GM12801 (cell line): ENCODE results near the gene RPL7A.

Experiments used
- TF ChIP-seq, protein P1 (sequence below): IDR thresholded peaks from one replicate; pipeline ENCODE4 v1.5.1; 2011; ENCODE audit warnings: control low read depth; ENCODE audit not compliant: insufficient read length; ENCODE audit errors: extremely low read depth

Gene RPL7A

DNA sequence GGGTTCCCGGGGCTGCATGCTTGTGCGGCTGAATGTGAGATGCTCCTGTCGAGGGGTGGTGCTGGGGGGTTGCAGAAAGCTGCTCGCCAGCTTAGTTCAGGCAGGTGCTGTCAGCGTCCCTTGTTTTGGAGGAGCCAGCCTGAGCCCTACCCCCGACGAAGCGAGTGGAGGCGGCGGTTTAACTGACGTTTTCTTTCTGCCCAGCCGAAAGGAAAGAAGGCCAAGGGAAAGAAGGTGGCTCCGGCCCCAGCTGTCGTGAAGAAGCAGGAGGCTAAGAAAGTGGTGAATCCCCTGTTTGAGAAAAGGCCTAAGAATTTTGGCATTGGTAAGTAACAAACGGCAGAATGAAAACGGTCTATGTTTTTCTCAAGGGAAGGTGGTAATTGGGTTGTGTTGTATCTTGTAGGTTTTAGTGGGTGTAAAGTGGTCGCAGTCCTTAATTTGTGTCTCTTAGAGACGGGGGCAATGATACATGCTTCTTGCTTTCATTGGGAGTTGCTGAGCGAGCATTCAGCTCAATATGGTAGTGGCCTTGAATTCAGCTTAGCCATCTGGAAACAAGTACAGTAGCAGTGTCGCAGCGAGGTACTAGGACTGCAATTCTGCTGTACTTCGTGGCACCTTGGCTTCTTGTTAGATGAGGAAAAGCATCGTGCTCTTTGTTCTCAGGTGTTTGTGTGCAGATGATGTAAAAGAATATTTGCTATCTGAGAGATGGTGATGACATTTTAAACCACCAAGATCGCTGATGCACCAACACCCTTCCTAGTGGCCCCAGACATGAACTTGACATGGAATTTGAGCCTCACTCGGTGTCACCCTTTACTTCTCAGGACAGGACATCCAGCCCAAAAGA, 928 bp downstream of the RPL7A start:
- TF ChIP-seq, protein P1, sequence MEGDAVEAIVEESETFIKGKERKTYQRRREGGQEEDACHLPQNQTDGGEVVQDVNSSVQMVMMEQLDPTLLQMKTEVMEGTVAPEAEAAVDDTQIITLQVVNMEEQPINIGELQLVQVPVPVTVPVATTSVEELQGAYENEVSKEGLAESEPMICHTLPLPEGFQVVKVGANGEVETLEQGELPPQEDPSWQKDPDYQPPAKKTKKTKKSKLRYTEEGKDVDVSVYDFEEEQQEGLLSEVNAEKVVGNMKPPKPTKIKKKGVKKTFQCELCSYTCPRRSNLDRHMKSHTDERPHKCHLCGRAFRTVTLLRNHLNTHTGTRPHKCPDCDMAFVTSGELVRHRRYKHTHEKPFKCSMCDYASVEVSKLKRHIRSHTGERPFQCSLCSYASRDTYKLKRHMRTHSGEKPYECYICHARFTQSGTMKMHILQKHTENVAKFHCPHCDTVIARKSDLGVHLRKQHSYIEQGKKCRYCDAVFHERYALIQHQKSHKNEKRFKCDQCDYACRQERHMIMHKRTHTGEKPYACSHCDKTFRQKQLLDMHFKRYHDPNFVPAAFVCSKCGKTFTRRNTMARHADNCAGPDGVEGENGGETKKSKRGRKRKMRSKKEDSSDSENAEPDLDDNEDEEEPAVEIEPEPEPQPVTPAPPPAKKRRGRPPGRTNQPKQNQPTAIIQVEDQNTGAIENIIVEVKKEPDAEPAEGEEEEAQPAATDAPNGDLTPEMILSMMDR = no peak

DNA sequence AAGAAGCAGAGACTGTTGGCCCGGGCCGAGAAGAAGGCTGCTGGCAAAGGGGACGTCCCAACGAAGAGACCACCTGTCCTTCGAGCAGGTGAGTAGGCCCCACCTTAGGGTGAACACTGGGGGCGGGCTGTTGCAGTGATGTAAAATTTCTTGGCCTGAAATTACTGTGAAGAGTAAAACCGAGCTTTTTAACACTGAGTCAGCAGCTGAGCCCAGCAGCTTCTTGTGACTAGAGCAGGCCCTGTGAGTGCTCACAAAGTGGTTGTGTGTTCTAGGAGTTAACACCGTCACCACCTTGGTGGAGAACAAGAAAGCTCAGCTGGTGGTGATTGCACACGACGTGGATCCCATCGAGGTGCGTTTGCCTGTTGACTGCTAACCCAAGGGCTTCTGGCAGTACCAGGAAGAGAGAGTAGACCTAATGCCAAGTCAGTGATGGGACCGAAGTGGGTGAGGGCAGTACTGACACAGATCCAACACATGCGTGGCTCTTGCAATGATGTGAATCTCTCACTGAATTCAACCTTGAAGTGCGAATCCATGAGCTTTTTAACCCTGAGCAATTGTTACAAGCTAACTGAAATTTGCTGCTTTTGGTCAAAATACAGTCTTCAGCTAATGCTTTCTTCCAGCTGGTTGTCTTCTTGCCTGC, 2.1 kb downstream of the RPL7A start:
- TF ChIP-seq, protein P1 = no peak

DNA sequence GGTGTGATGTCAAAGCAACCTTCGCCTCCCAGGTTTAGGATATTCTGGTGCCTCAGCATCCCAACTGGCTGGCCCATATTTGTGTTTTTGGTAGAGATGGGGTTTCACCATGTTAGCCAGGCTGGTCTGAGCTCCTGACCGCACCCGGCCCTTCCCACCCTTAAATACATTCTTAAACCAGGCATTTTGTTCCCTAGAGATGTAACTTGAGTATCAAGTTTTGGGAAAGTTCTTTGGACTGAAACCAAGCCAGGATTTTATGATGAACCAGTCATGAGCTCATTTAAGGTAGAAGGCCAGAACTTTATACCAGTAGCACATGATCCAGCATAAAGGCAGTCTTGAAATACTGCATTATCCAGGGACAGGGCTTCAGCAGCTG, 3.5 kb downstream of the RPL7A start:
- TF ChIP-seq, protein P1 = no peak

DNA sequence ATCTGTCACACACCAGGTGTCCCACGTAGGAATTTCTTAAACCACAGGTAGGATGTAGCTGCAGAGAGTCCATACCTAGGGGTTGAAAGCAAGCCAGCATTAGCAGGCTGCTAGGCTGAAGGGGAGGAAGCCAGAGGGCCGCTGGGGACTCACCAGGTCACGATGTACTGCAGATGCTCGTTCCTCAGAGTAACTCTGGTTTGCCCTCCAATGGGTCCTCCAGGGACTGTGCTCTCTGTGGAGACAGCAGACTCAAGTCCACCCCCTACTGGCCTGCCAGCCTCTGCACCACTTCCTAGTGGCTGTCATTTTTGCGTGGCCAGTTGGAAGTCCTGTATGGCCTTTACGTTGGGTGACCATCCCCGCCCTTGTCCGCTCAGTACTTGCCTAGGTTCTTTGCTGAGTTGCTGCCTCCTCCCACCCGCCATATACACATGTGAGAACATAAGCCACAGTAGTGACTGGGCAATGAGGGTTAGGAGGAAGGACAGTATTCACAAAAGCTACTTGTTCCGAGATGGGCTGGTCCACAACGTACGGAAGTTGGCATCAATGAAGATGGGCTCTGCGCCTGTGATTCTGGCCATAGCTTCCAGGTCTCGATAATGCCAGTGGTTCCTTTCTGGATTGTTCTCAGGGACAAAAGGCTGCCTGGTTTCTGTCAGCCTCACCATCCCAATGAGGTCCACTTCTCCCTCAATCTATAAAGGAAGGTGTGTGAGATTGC, 4.1 kb downstream of the RPL7A start:
- TF ChIP-seq, protein P1 = no peak

DNA sequence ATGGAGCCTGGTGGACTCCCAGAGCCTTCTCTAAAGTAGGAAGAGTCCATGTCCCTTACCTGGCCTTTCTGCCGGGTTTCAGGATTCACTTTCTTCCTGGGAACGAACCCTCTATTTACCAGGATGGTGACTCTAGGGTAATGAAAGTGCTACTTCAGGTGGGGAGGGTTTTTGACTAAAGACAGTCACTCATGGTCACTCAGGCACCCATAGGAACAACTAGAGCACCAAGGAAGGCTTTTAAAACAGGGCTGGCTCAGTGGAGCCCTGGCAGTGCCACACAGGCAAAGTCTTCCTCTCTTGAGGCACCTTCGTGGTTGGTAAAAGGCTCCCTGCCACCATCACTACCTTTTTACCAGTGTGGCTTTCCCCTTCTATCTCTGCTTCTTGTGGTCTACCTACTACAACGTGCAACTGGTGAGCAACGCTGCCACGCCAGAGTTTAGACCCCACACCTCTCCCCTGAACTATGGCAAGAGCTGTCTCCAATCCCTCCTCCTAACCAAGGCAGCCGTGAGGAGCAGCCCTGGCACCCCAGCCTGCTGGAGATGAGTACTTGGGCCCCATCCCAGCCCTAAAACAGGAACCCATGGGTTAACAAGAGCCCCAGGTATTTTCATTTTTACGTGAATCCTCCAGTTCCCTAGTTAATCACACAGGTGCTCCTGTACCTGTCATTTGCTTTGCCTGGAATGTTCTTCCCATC, 4.8 kb downstream of the RPL7A start:
- TF ChIP-seq, protein P1 = no peak

DNA sequence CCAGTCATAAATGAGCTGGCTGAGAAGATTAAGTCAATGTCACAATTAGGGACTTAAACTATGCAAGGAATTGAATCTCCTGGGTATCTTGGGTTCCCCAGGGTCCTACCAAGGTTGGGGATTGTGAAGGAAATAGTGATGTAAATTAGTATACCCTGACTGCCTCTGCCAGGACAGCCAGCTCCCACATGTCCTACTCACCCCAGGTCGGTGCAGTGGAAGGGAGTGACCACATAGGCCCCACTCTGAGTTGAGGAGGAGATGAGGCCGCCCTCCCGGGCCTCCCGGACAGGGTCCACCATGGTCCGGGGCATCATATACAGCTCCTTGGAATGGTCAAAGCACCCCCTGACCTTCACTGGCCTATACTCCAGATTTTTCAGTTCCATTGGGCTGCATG, 5.5 kb downstream of the RPL7A start:
- TF ChIP-seq, protein P1 = no peak

DNA sequence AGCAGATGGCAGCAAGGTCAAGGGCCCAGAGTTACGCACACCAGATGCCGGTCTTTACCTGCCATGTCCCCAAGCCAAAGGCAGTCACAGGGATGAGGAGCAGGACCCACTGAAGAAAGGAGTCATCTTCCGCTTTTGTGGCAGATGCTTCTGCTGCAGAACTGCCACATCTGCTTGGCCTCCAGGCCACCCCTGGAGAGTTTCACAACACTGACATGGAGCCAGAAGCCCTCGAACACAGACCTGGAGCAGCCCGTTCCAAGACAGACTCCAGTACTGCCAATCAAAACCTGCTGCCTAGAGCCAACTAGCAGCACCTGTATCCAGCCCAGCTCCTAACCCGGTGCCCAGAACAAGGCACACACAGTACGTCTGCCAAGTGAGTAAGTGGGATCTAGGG, 6.7 kb downstream of the RPL7A start:
- TF ChIP-seq, protein P1 = no peak
